HG03460 (cell line): ENCODE measurements around the gene ANKDD1A.
A peak's percentile ranks its signal among the peaks of the same experiment; 100 is the strongest.

Experiments used
- ATAC-seq: cut with Tn5 transposase; IDR thresholded peaks from one replicate; pipeline ENCODE4 v1.9.1; 2021; ENCODE audit not compliant: unreplicated experiment

The ANKDD1A gene

GRCh38 chr15:64921711-64922110 is 10.0 kb downstream of the ANKDD1A start:
- no peak for ATAC-seq

GRCh38 chr15:64923546-64923945 is 11.8 kb downstream of the ANKDD1A start:
- no peak for ATAC-seq

GRCh38 chr15:64925335-64926330 is 13.9 kb downstream of the ANKDD1A start:
- no peak for ATAC-seq

GRCh38 chr15:64926661-64927060 is 15.0 kb downstream of the ANKDD1A start:
- ATAC-seq: no peak

- ATAC-seq: no peak
Measured at GRCh38 chr15:64928626-64929220, 17.0 kb downstream of the ANKDD1A start.

- ATAC-seq: peak; percentile 64
Measured at GRCh38 chr15:64930019-64930652, 18.4 kb downstream of the ANKDD1A start.

- ATAC-seq: no peak
Measured at GRCh38 chr15:64930778-64931371, 19.2 kb downstream of the ANKDD1A start.

GRCh38 chr15:64931381-64931780 is 19.7 kb downstream of the ANKDD1A start:
- ATAC-seq: no peak

- ATAC-seq: no peak
Measured at GRCh38 chr15:64934023-64934422, 22.3 kb downstream of the ANKDD1A start.

GRCh38 chr15:64938192-64938591 is 26.5 kb downstream of the ANKDD1A start:
- no peak for ATAC-seq

GRCh38 chr15:64942356-64942755 is 30.7 kb downstream of the ANKDD1A start:
- no peak for ATAC-seq

- ATAC-seq: no peak
Measured at GRCh38 chr15:64943512-64944225, 32.0 kb downstream of the ANKDD1A start.

GRCh38 chr15:64944961-64945360 is 33.3 kb downstream of the ANKDD1A start:
- no peak for ATAC-seq

GRCh38 chr15:64947211-64947610 is 35.5 kb downstream of the ANKDD1A start:
- ATAC-seq: no peak

- no peak for ATAC-seq
Measured at GRCh38 chr15:64948916-64949315, 37.2 kb downstream of the ANKDD1A start.

GRCh38 chr15:64949383-64950186 is 37.9 kb downstream of the ANKDD1A start:
- ATAC-seq: no peak

- no peak for ATAC-seq
Measured at GRCh38 chr15:64950888-64951287, 39.2 kb downstream of the ANKDD1A start.

- no peak for ATAC-seq
Measured at GRCh38 chr15:64951777-64952418, 40.2 kb downstream of the ANKDD1A start.

- no peak for ATAC-seq
Measured at GRCh38 chr15:64954395-64954794, 42.7 kb downstream of the ANKDD1A start.
